ENCODE data around the gene FOXD2.
A peak's percentile ranks its signal among the peaks of the same experiment; 100 is the strongest.

FOXD2 gene

DNA sequence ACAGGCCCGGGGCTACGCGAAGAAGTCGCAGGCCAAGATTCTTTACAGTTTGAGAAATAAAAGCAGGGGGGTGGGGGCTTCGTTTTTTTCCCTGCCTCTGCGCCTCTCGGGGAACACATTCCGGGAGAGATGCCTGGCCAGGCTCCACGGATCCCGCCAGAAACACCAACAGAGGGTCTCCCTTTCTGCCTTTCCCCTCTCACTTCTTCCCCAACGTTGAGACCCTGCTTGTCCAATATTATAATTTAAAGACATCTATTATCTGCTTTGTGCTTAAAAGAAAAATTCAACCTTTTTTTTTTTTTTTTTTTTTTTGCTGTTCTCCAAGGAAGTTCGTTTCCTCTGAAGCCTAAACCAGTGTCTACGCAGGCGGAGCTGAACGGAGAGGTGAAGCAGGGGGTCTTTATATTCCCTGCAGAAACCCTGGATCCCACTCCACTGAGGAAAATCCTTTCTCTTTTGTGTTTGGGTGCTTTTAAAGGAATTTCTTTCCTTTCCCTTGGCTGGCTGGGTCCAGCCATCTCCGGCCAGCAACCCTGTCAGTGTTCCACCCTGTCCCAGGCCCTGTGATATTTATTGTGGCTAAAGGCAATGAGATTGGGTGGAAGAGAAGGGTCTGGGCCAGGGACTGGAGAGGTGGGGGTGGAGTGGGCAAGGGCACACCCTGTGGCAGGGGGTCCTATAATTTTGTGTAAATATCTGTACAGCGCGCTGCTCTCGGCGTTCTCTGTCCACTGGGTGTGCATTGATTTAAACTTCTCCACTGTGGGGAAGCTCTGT, 2.2 kb downstream of the FOXD2 start:
- H3K27ac ChIP-seq (replicated peaks; ENCODE audit: low read length) = no peak overlapping the region
- H3K23ac ChIP-seq (ENCODE audit: low read depth, low read length, poor library complexity) = no peak overlapping the region
- peak overlapping the region; percentile 56 for H2AFZ ChIP-seq (ENCODE audit: low read length)
- H3K9me3 ChIP-seq (replicated peaks in 1 of 2; ENCODE audit: control insufficient read depth in 2 of 2, insufficient read depth in 1 of 2, low read depth in 1 of 2, low read length in 2 of 2) = peaks cover 0 to 2% of the 10 kb centered on the region in 2 donors
- H2BK5ac ChIP-seq (ENCODE audit: low read length) = no peak overlapping the region
- H3K36me3 ChIP-seq (replicated peaks in 1 of 2; ENCODE audit: control insufficient read depth in 2 of 2, insufficient read depth in 2 of 2, low read length in 2 of 2) = no peaks in the 10 kb centered on the region
- H3K79me1 ChIP-seq (ENCODE audit: low read depth, low read length) = no peaks in the 10 kb centered on the region
- H3K27me3 ChIP-seq (ENCODE audit: control insufficient read depth in 3 of 3, insufficient read depth in 3 of 3, low read depth in 1 of 3, low read length in 3 of 3) = peaks cover 60 to 94% (median 94%) of the 10 kb centered on the region in 3 experiments
- H4K8ac ChIP-seq (ENCODE audit: low read depth, low read length) = no peak overlapping the region
- no CpG with 5 or more reads among the region's 20 CpGs for WGBS, 2 donors (ENCODE audit: extremely low coverage in 2 of 2, insufficient read length in 2 of 2, insufficient replicate concordance in 1 of 2)
- no peak overlapping the region for H2BK15ac ChIP-seq (ENCODE audit: low read length)
- no peak overlapping the region for H3K4ac ChIP-seq (ENCODE audit: low read length)
- no peak overlapping the region for H3K9ac ChIP-seq (ENCODE audit: low read depth, low read length, poor library complexity)
- H3K4me1 ChIP-seq (ENCODE audit: control insufficient read depth in 2 of 2, insufficient read depth in 1 of 2, low read depth in 1 of 2, low read length in 2 of 2) = peaks cover 10 to 13% of the 10 kb centered on the region in 2 donors
- DNase-seq (ENCODE audit: low spot score) = no peak
- H3K4me2 ChIP-seq (ENCODE audit: insufficient read depth, low read length, poor library complexity, severe bottlenecking) = no peak overlapping the region
- H2AK5ac ChIP-seq (ENCODE audit: low read depth, low read length) = no peak overlapping the region
- H4K91ac ChIP-seq (ENCODE audit: low read depth, low read length, poor library complexity) = no peak overlapping the region
- H2BK120ac ChIP-seq (ENCODE audit: low read depth, low read length) = no peak overlapping the region
- no peak overlapping the region for H2BK12ac ChIP-seq (ENCODE audit: low read length)
- no peak overlapping the region for H3K4me3 ChIP-seq (ENCODE audit: low read length in 2 of 2)
- no peak overlapping the region for H3K18ac ChIP-seq (ENCODE audit: low read length)
- no peak overlapping the region for H3K14ac ChIP-seq (ENCODE audit: low read length)

DNA sequence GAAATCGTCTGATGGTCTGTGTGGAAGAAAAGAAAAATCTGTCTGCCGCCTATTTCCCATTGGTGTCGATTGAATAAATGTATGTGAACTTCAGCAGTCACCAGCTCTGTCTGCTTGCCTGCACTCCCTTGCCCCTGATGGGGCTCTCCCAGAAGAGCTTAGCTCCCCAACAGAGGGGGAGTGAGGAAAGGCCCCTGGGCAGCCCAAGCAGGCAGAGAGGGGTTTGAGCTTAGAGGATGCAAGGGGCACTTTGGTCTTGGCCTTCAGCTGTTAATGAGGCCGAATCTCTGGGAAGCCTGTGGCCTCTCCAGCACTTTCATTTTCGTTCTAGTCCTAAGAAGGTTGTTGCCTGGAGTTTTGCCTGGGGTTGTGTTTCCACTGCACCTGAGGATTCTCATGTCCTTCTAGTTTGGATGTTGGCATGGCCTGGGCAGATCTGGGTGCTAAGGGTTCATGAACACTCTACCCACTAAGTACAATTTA, 2.8 kb downstream of the FOXD2 start:
- no peak for DNase-seq (ENCODE audit: low spot score)
- Histone ChIP-seq H3K79me1 (ENCODE audit: low read depth, low read length) (no peaks in the 10 kb centered on the region), H3K14ac (ENCODE audit: low read length) (no peak overlapping the region), H3K4me2 (ENCODE audit: insufficient read depth, low read length, poor library complexity, severe bottlenecking) (no peak overlapping the region), H4K91ac (ENCODE audit: low read depth, low read length, poor library complexity) (no peak overlapping the region), H2BK15ac (ENCODE audit: low read length) (no peak overlapping the region), H2AK5ac (ENCODE audit: low read depth, low read length) (no peak overlapping the region), H3K4me3 (ENCODE audit: low read length in 2 of 2) (no peak overlapping the region), H3K4me1 (ENCODE audit: control insufficient read depth in 2 of 2, insufficient read depth in 1 of 2, low read depth in 1 of 2, low read length in 2 of 2) (peaks cover 10 to 13% of the 10 kb centered on the region in 2 donors), H3K36me3 (replicated peaks in 1 of 2; ENCODE audit: control insufficient read depth in 2 of 2, insufficient read depth in 2 of 2, low read length in 2 of 2) (no peaks in the 10 kb centered on the region), H2BK5ac (ENCODE audit: low read length) (no peak overlapping the region), H3K18ac (ENCODE audit: low read length) (no peak overlapping the region), H3K23ac (ENCODE audit: low read depth, low read length, poor library complexity) (no peak overlapping the region), H2BK12ac (ENCODE audit: low read length) (no peak overlapping the region), H3K4ac (ENCODE audit: low read length) (no peak overlapping the region), H3K9me3 (replicated peaks in 1 of 2; ENCODE audit: control insufficient read depth in 2 of 2, insufficient read depth in 1 of 2, low read depth in 1 of 2, low read length in 2 of 2) (peaks cover 0 to 2% of the 10 kb centered on the region in 2 donors), H3K27ac (replicated peaks; ENCODE audit: low read length) (no peak overlapping the region), H2AFZ (ENCODE audit: low read length) (no peak overlapping the region), H3K27me3 (ENCODE audit: control insufficient read depth in 3 of 3, insufficient read depth in 3 of 3, low read depth in 1 of 3, low read length in 3 of 3) (peaks cover 64 to 94% (median 94%) of the 10 kb centered on the region in 3 experiments), H2BK120ac (ENCODE audit: low read depth, low read length) (no peak overlapping the region), H4K8ac (ENCODE audit: low read depth, low read length) (no peak overlapping the region), H3K9ac (ENCODE audit: low read depth, low read length, poor library complexity) (no peak overlapping the region)
- no CpG with 5 or more reads among the region's 5 CpGs for WGBS, 2 donors (ENCODE audit: extremely low coverage in 2 of 2, insufficient read length in 2 of 2, insufficient replicate concordance in 1 of 2)

DNA sequence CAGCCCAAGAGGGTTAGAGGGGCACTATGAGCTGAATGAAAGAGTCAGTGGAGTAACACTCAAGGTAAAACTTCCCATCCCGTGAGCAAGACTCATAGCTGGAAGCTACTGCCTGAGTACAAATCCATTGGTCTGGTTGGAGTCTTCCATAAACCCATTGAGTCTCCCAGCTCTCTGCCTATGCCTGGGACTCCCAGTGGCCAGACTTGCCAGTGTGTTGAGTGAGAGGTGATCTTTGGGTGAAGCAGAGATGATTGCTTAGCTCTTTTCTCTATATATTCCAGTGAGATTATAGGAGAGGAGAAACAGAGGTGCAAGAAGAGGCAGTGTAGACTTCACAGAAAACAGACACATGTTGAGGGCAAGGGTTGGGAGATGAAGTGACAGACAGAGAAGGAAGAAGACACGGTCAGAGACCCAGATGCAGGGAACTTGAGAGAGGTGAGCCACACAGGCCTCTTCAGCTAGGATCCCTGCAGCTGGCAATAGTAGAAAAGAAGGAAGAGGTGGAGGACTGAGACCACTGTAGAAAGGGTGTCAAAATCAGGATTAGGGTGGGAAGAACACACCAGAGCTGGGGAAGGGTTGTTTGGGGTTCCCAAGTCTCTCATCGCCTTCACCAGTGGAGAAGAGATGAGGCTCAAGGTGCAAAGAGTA, 3.7 kb downstream of the FOXD2 start:
- no peak overlapping the region for H3K4ac ChIP-seq (ENCODE audit: low read length)
- no peak overlapping the region for H3K4me2 ChIP-seq (ENCODE audit: insufficient read depth, low read length, poor library complexity, severe bottlenecking)
- no peaks in the 10 kb centered on the region for H3K36me3 ChIP-seq (replicated peaks in 1 of 2; ENCODE audit: control insufficient read depth in 2 of 2, insufficient read depth in 2 of 2, low read length in 2 of 2)
- H2BK5ac ChIP-seq (ENCODE audit: low read length) = no peak overlapping the region
- no peaks in the 10 kb centered on the region for H3K79me1 ChIP-seq (ENCODE audit: low read depth, low read length)
- no peak overlapping the region for H2BK15ac ChIP-seq (ENCODE audit: low read length)
- H3K14ac ChIP-seq (ENCODE audit: low read length) = no peak overlapping the region
- H3K4me1 ChIP-seq (ENCODE audit: control insufficient read depth in 2 of 2, insufficient read depth in 1 of 2, low read depth in 1 of 2, low read length in 2 of 2) = peaks cover 10 to 13% of the 10 kb centered on the region in 2 donors
- H4K8ac ChIP-seq (ENCODE audit: low read depth, low read length) = no peak overlapping the region
- H2AK5ac ChIP-seq (ENCODE audit: low read depth, low read length) = no peak overlapping the region
- peaks cover 0 to 3% of the 10 kb centered on the region in 2 donors for H3K9me3 ChIP-seq (replicated peaks in 1 of 2; ENCODE audit: control insufficient read depth in 2 of 2, insufficient read depth in 1 of 2, low read depth in 1 of 2, low read length in 2 of 2)
- H3K23ac ChIP-seq (ENCODE audit: low read depth, low read length, poor library complexity) = peak overlapping the region; percentile 47
- no peak overlapping the region for H4K91ac ChIP-seq (ENCODE audit: low read depth, low read length, poor library complexity)
- H3K27ac ChIP-seq (replicated peaks; ENCODE audit: low read length) = no peak overlapping the region
- no peak overlapping the region for H2AFZ ChIP-seq (ENCODE audit: low read length)
- WGBS, 2 donors (ENCODE audit: extremely low coverage in 2 of 2, insufficient read length in 2 of 2, insufficient replicate concordance in 1 of 2) = no CpG with 5 or more reads among the region's 3 CpGs
- H2BK120ac ChIP-seq (ENCODE audit: low read depth, low read length) = no peak overlapping the region
- H2BK12ac ChIP-seq (ENCODE audit: low read length) = no peak overlapping the region
- no peak overlapping the region for H3K9ac ChIP-seq (ENCODE audit: low read depth, low read length, poor library complexity)
- DNase-seq (ENCODE audit: low spot score) = no peak
- no peak overlapping the region for H3K4me3 ChIP-seq (ENCODE audit: low read length in 2 of 2)
- no peak overlapping the region for H3K18ac ChIP-seq (ENCODE audit: low read length)
- H3K27me3 ChIP-seq (ENCODE audit: control insufficient read depth in 3 of 3, insufficient read depth in 3 of 3, low read depth in 1 of 3, low read length in 3 of 3) = peaks cover 71 to 94% (median 94%) of the 10 kb centered on the region in 3 experiments

DNA sequence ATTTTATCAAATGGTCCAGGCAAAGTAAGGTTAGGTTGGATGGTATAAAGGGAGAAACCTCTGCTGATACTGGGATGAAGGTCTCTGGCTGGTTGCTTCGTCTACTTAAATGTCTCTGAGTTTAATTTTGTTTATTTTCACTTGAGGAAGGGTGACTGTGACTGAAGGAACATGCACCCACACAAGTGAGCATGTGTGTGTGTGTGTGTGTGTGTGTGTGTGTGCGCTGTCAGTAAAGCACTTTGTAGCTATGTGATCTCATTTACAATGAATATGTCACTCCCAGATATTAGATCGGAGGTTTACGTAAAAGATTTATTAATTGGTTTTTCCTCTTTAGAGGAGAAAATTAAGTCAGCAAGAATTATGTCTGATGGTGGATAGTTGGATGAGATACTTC, 4.4 kb downstream of the FOXD2 start:
- Histone ChIP-seq H3K4me3 (ENCODE audit: low read length in 2 of 2) (no peak overlapping the region), H3K18ac (ENCODE audit: low read length) (no peak overlapping the region), H2BK15ac (ENCODE audit: low read length) (no peak overlapping the region), H3K4me1 (ENCODE audit: control insufficient read depth in 2 of 2, insufficient read depth in 1 of 2, low read depth in 1 of 2, low read length in 2 of 2) (peaks cover 6 to 13% of the 10 kb centered on the region in 2 donors), H3K14ac (ENCODE audit: low read length) (no peak overlapping the region), H3K79me1 (ENCODE audit: low read depth, low read length) (no peaks in the 10 kb centered on the region), H3K4ac (ENCODE audit: low read length) (no peak overlapping the region), H4K91ac (ENCODE audit: low read depth, low read length, poor library complexity) (no peak overlapping the region), H3K23ac (ENCODE audit: low read depth, low read length, poor library complexity) (peak overlapping the region; percentile 47), H3K36me3 (replicated peaks in 1 of 2; ENCODE audit: control insufficient read depth in 2 of 2, insufficient read depth in 2 of 2, low read length in 2 of 2) (no peaks in the 10 kb centered on the region), H3K4me2 (ENCODE audit: insufficient read depth, low read length, poor library complexity, severe bottlenecking) (no peak overlapping the region), H2AK5ac (ENCODE audit: low read depth, low read length) (no peak overlapping the region), H3K27me3 (ENCODE audit: control insufficient read depth in 3 of 3, insufficient read depth in 3 of 3, low read depth in 1 of 3, low read length in 3 of 3) (peaks cover 71 to 94% (median 94%) of the 10 kb centered on the region in 3 experiments), H3K9ac (ENCODE audit: low read depth, low read length, poor library complexity) (no peak overlapping the region), H3K9me3 (replicated peaks in 1 of 2; ENCODE audit: control insufficient read depth in 2 of 2, insufficient read depth in 1 of 2, low read depth in 1 of 2, low read length in 2 of 2) (peaks cover 0 to 3% of the 10 kb centered on the region in 2 donors), H2AFZ (ENCODE audit: low read length) (no peak overlapping the region), H2BK120ac (ENCODE audit: low read depth, low read length) (no peak overlapping the region), H3K27ac (replicated peaks; ENCODE audit: low read length) (no peak overlapping the region), H2BK5ac (ENCODE audit: low read length) (no peak overlapping the region), H2BK12ac (ENCODE audit: low read length) (no peak overlapping the region), H4K8ac (ENCODE audit: low read depth, low read length) (no peak overlapping the region)
- no CpG with 5 or more reads among the region's 4 CpGs for WGBS, 2 donors (ENCODE audit: extremely low coverage in 2 of 2, insufficient read length in 2 of 2, insufficient replicate concordance in 1 of 2)
- no peak for DNase-seq (ENCODE audit: low spot score)

Data from neuronal stem cell (in vitro differentiated cells).